Esophagus squamous epithelium (tissue), 5 donors: ENCODE data around the gene BAIAP3. TPM values are rescaled to one million over a fixed set of nuclear protein-coding genes. Genes with fewer than 3 reads are reported as not detected.
A peak's percentile ranks its signal among the peaks of the same experiment; 100 is the strongest.

ENCODE experiments used
- DNase-seq: peaks from one replicate; lab custom pipeline; 2025; lab: John Stamatoyannopoulos, UW
- H3K27ac ChIP-seq, 4 donors: fragments of 200-600 bp; sonication (generic); one replicate each; pipeline ENCODE4 v1.5.1; 2016 to 2019; ENCODE audit warnings: mild to moderate bottlenecking in 1 of 4
- H3K27me3 ChIP-seq, 4 donors: fragments of 200-600 bp; sonication (generic); 1 replicate in 3 of 4; 2 replicates in 1 of 4; pipeline versions ENCODE4 v1.5.1 to v1.6.0; 2017 to 2021; ENCODE audit warnings: antibody characterized with exemption in 1 of 4
- H3K36me3 ChIP-seq, 3 donors: fragments of 200-600 bp; sonication (generic); one replicate each; pipeline ENCODE4 v1.5.1; 2016 to 2019
- H3K4me1 ChIP-seq, 3 donors: fragments of 200-600 bp; sonication (generic); one replicate each; pipeline ENCODE4 v1.5.1; 2017 to 2019
- H3K4me3 ChIP-seq, 4 donors: fragments of 200-600 bp; sonication (generic); 1 replicate in 3 of 4; 2 replicates in 1 of 4; pipeline ENCODE4 v1.5.1; 2016 to 2019; ENCODE audit warnings: mild to moderate bottlenecking in 2 of 4, moderate library complexity in 1 of 4
- H3K9me3 ChIP-seq, 3 donors: fragments of 200-600 bp; sonication (generic); one replicate each; pipeline ENCODE4 v1.5.1; 2016 to 2019
- POLR2A ChIP-seq, 4 donors: fragments of 450-650 bp; IDR thresholded peaks; one replicate each; pipeline ENCODE4 v1.6.1; 2017; ENCODE audit warnings: antibody characterized with exemption in 4 of 4, mild to moderate bottlenecking in 4 of 4, moderate library complexity in 3 of 4
- WGBS, 2 donors: methylation state at CpG; one replicate each; pipeline ENCODE4 v1.1.5; 2018; 5-methylcytosine and 5-hydroxymethylcytosine counted together
- intact Hi-C: fragments of 100-400 bp; cut with DNase I; formaldehyde crosslinking; loops from one replicate; pipeline ENCODE4 v1.15.0; 2022
- total RNA-seq, 4 donors: library from RNA; depleted of rRNA; stranded (reverse); fragments of >200 nt; gene quantifications; one replicate each; pipeline ENCODE4 v1.1.0, GENCODE V29; 2016
- TF ChIP-seq, protein P1 (sequence below), 6 experiments: fragments of 450-650 bp in 4 of 6; fragments of 200-600 bp in 2 of 6; sonication (generic) in 2 of 6; IDR thresholded peaks; one replicate each; pipeline ENCODE4 v1.5.1; 2016 to 2019; ENCODE audit warnings: antibody characterized with exemption in 6 of 6, mild to moderate bottlenecking in 4 of 6, moderate library complexity in 4 of 6
- donor health status: DM: yes; HTN: yes; CAD: no.

The BAIAP3 gene
- total RNA-seq, 4 donors from 2014 or later, result 0.68 to 2.7 (median 1.00) TPM

DNA sequence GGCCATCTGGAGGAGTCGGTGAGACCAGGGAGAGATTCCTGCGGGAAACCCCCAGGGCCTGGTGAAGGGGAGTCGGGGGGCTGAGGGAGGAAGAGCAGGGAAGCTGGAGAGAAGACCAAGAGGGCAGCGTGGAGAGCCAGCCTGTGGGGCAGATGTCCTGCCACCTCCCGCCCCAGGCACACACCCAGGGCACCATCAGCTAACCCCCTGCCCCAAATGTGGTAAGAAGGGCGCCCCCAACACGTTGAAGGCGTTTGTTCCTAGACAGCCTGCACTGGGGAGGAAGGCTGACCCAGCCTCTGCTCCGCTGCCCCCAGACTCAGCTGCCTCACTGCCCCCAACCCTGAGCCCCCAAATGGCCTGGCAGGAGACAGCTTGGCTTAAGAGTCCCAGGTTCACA is 1.3 kb downstream of the BAIAP3 start:
- no peak for DNase-seq
- Histone ChIP-seq H3K27me3 (peaks cover 18 to 92% (median 24%) of the 10 kb centered on the region in 4 donors), H3K4me1 (peaks cover 24 to 38% (median 31%) of the 10 kb centered on the region in 3 donors), H3K27ac (no peak overlapping the region), H3K9me3 (peaks cover 0 to 7% (median 4%) of the 10 kb centered on the region in 3 donors), H3K4me3 (peak overlapping the region in 1 of 4 donors; percentile 63), H3K36me3 (no peaks in the 10 kb centered on the region)
- intact Hi-C loops, result no loop called here
- 37% methylated on average over 2 of the region's 9 CpGs; no CpG with 5 or more reads in 1 of the 2 donors for WGBS, 2 donors
- TF ChIP-seq, protein P1, sequence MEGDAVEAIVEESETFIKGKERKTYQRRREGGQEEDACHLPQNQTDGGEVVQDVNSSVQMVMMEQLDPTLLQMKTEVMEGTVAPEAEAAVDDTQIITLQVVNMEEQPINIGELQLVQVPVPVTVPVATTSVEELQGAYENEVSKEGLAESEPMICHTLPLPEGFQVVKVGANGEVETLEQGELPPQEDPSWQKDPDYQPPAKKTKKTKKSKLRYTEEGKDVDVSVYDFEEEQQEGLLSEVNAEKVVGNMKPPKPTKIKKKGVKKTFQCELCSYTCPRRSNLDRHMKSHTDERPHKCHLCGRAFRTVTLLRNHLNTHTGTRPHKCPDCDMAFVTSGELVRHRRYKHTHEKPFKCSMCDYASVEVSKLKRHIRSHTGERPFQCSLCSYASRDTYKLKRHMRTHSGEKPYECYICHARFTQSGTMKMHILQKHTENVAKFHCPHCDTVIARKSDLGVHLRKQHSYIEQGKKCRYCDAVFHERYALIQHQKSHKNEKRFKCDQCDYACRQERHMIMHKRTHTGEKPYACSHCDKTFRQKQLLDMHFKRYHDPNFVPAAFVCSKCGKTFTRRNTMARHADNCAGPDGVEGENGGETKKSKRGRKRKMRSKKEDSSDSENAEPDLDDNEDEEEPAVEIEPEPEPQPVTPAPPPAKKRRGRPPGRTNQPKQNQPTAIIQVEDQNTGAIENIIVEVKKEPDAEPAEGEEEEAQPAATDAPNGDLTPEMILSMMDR (IDR thresholded peaks at IDR 0.05), result no peak
- no peak for TF ChIP-seq POLR2A (IDR thresholded peaks at IDR 0.05)

DNA sequence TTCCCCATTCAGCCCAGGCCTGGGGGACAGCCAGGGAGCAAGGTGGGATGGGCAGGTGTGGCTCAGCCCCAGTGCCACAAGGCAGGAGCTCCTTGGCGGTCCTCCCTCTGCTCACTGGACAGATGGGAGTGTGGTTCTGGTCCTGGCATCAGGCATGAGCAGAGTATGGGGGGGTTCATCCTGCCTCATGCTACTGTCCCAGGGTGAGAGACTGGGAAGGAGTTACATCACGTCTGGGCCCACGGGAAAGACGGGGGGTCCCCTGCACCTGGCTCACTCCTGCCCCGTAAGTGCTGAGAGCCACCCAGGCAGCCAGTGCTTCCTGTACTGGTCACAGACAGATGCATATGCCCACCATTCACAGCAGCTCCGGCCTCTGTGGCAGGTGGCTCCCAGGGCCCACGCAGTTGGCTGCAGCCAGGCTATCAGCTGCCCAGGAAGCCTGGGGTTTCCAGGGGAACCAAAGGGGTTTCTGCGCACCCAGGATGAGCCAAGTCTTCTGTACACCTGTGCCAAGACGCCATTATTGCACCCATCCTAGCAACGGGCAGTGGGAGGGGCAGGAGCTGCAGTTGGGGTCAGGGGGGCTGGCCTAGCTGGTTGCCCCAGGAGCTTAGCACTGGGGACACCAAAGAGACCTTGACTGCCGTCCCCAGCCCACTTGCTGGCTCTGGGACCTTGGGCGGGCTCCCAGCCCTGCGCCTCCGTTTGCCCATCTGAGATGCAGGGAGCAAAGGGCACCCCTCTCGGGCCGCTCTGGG is 1.9 kb downstream of the BAIAP3 start:
- peaks cover 18 to 89% (median 24%) of the 10 kb centered on the region in 4 donors for H3K27me3 ChIP-seq
- 42% methylated on average over 2 of the region's 16 CpGs; no CpG with 5 or more reads in 1 of the 2 donors for WGBS, 2 donors
- TF ChIP-seq, protein P1 (IDR thresholded peaks at IDR 0.05), result no peak
- TF ChIP-seq POLR2A (IDR thresholded peaks at IDR 0.05), result no peak
- H3K9me3 ChIP-seq, result peaks cover 0 to 4% (median 2%) of the 10 kb centered on the region in 3 donors
- H3K4me1 ChIP-seq, result peaks cover 24 to 38% (median 31%) of the 10 kb centered on the region in 3 donors
- no peaks in the 10 kb centered on the region for H3K36me3 ChIP-seq
- H3K4me3 ChIP-seq, result no peak overlapping the region
- intact Hi-C loops, result no loop called here
- DNase-seq, result no peak
- H3K27ac ChIP-seq, result no peak overlapping the region

DNA sequence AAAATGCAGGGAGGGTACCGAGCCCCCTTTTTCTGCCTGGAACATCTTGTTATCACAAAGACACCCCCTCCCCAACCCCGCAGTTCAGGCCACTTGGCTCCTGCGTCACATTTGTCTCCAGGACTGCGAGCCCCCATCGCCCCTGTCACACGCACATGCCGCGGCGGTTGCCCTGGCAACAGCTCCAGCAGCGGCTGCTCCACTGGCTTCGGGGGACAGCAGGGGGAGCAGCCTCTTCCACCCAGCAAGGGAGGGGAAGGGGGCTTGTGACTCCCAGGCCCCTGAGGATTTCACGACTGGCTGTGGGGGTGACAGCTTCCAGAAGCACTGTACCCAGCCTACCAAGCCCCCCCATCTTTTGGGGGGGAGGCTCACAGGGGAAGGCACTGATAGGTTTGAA is 2.6 kb downstream of the BAIAP3 start:
- WGBS, 2 donors, result 17 to 39% methylated on average over 2 to 3 of the region's 12 CpGs
- H3K36me3 ChIP-seq, result no peaks in the 10 kb centered on the region
- TF ChIP-seq, protein P1 (IDR thresholded peaks at IDR 0.05), result no peak
- TF ChIP-seq POLR2A (IDR thresholded peaks at IDR 0.05), result no peak
- DNase-seq, result no peak
- intact Hi-C loops, result no loop called here
- H3K9me3 ChIP-seq, result no peaks in the 10 kb centered on the region
- H3K4me3 ChIP-seq, result no peak overlapping the region
- H3K4me1 ChIP-seq, result peaks cover 24 to 38% (median 31%) of the 10 kb centered on the region in 3 donors
- H3K27me3 ChIP-seq, result peaks cover 18 to 86% (median 24%) of the 10 kb centered on the region in 4 donors
- H3K27ac ChIP-seq, result no peak overlapping the region

DNA sequence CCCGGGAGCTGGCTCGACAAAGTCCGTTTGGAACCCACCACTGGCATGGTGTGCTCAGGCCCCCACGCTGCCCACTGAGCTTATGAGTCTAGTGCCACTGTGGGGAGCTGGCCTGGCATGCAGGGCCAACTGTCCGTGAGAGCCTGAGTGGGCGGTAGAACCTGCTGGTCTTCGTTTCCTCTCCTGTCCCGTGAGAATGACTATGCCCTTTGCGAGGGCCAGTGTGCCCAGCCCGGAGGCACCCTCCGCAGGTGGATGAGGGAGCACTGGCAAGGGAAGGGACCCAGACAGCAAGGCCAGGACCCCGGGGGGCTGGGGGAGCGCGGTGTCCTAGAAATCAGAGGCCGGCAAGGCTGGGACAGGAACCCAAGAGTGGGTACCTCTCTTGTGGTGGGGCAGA is 3.2 kb downstream of the BAIAP3 start:
- H3K27me3 ChIP-seq, result peaks cover 18 to 83% (median 24%) of the 10 kb centered on the region in 4 donors
- intact Hi-C loops, result no loop called here
- DNase-seq, result no peak
- H3K4me1 ChIP-seq, result peaks cover 21 to 31% (median 25%) of the 10 kb centered on the region in 3 donors
- WGBS, 2 donors, result 93% methylated on average over 3 of the region's 15 CpGs; no CpG with 5 or more reads in 1 of the 2 donors
- no peak overlapping the region for H3K27ac ChIP-seq
- no peak overlapping the region for H3K4me3 ChIP-seq
- no peak for TF ChIP-seq POLR2A (IDR thresholded peaks at IDR 0.05)
- TF ChIP-seq, protein P1 (IDR thresholded peaks at IDR 0.05), result no peak
- no peaks in the 10 kb centered on the region for H3K9me3 ChIP-seq
- no peaks in the 10 kb centered on the region for H3K36me3 ChIP-seq

DNA sequence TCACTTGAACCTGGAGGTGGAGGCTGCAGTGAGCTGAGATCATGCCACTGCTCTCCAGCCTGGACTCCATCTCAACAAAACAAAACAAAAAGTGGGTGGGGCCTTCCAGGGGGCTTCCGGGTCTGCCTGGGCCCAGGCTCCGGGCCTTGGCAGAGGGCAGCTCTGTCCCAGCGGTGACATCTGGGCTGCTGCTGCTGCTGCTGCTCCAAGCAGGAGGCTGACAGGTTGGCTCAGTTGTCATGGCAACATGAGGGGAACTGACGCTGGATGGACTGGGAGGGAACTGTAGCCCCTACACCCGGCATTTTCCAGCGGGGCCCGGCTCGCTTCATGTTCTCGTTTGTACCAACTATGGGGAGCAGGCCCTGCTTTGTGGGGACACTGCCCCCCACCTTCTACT is 4.0 kb downstream of the BAIAP3 start:
- intact Hi-C loops, result no loop called here
- H3K27me3 ChIP-seq, result peaks cover 17 to 81% (median 20%) of the 10 kb centered on the region in 4 donors
- TF ChIP-seq, protein P1 (IDR thresholded peaks at IDR 0.05), result no peak
- no peak for TF ChIP-seq POLR2A (IDR thresholded peaks at IDR 0.05)
- H3K4me1 ChIP-seq, result peaks cover 17 to 29% (median 20%) of the 10 kb centered on the region in 3 donors
- no peaks in the 10 kb centered on the region for H3K36me3 ChIP-seq
- 61 to 67% methylated on average over 3 to 6 of the region's 9 CpGs for WGBS, 2 donors
- DNase-seq, result no peak
- H3K9me3 ChIP-seq, result no peaks in the 10 kb centered on the region
- no peak overlapping the region for H3K4me3 ChIP-seq
- H3K27ac ChIP-seq, result no peak overlapping the region
